GM23248 (cell line): ENCODE measurements around the gene MCTP2.

Experiments used
- EZH2 ChIP-seq: fragments of 200-600 bp; sonication (generic); IDR thresholded peaks from 2 replicates; pipeline ENCODE4 v1.6.1; 2018; ENCODE audit warnings: antibody characterized with exemption, mild to moderate bottlenecking; ENCODE audit not compliant: insufficient read depth, poor library complexity, severe bottlenecking
- EZH2phosphoT487 ChIP-seq: fragments of 200-600 bp; sonication (generic); IDR thresholded peaks from 2 replicates; pipeline ENCODE4 v1.6.1; 2018; ENCODE audit warnings: antibody characterized with exemption, moderate library complexity, mild to moderate bottlenecking, low read depth; ENCODE audit not compliant: insufficient read depth

DNA sequence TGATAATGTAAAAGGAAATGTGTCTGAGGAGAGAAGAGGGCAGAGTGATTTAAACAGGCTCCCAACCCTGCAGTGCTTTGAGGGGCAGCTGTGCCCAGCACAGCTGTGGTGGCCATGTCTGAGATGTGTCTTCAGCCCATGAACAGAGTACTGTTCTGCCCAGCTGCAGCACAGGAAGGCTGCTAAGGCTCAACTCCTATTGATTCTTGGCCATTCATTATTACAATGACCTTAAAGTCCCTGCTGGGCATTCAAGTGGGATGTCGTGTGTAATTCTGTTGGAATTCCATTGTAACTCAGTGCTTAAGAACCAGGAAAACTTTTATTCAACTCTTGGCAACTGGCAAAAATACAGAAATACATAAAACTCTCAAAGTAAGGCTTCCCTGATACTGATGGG lies 229.3 kb downstream of the MCTP2 start:
- TF ChIP-seq EZH2 (no peak), EZH2phosphoT487 (no peak)
